Spleen (tissue), 11 donors: Measurements from ENCODE around the gene ARHGEF38. TPM values are rescaled to one million over a fixed set of nuclear protein-coding genes. Genes with fewer than 3 reads are reported as not detected.

Experiments used
- DNase-seq: peaks from one replicate; pipeline ENCODE4 v3.0.0-alpha.2; 2020
- H3K27ac ChIP-seq, 8 donors: fragments of 200-600 bp; sonication (generic) in 7 of 8; 1 replicate in 4 of 8; 2 replicates in 4 of 8; pipeline versions ENCODE4 v1.5.0 to v1.8.0; 2016 to 2021; ENCODE audit warnings: inconsistent platforms in 4 of 8, mild to moderate bottlenecking in 4 of 8, moderate library complexity in 1 of 8
- H3K27me3 ChIP-seq, 7 donors: fragments of 200-600 bp; sonication (generic) in 6 of 7; replicated peaks in 1 of 7; 1 replicate in 4 of 7; 2 replicates in 3 of 7; pipeline versions ENCODE4 v1.5.0 to v1.8.0; 2016 to 2021; ENCODE audit warnings: inconsistent platforms in 3 of 7, mild to moderate bottlenecking in 1 of 7
- H3K36me3 ChIP-seq, 6 donors: fragments of 200-600 bp; sonication (generic) in 5 of 6; 1 replicate in 4 of 6; 2 replicates in 2 of 6; pipeline versions ENCODE4 v1.5.0 to v1.8.0; 2016 to 2021; ENCODE audit warnings: inconsistent platforms in 2 of 6
- H3K4me1 ChIP-seq, 6 donors: fragments of 200-600 bp; sonication (generic) in 5 of 6; 1 replicate in 3 of 6; 2 replicates in 3 of 6; pipeline versions ENCODE4 v1.5.0 to v1.8.0; 2016 to 2021; ENCODE audit warnings: inconsistent platforms in 3 of 6
- H3K4me3 ChIP-seq, 8 donors: fragments of 200-600 bp; sonication (generic) in 7 of 8; 1 replicate in 4 of 8; 2 replicates in 4 of 8; pipeline versions ENCODE4 v1.5.0 to v1.8.0; 2016 to 2021; ENCODE audit warnings: inconsistent platforms in 4 of 8, mild to moderate bottlenecking in 4 of 8, moderate library complexity in 2 of 8
- H3K9me3 ChIP-seq, 8 donors: fragments of 200-600 bp; sonication (generic) in 7 of 8; 1 replicate in 4 of 8; 2 replicates in 4 of 8; pipeline versions ENCODE4 v1.5.0 to v1.8.0; 2016 to 2021; ENCODE audit warnings: inconsistent platforms in 4 of 8
- POLR2A ChIP-seq, 3 donors: fragments of 450-650 bp; IDR thresholded peaks; one replicate each; pipeline ENCODE4 v1.5.1; 2017; ENCODE audit warnings: antibody characterized with exemption in 3 of 3, mild to moderate bottlenecking in 1 of 3
- POLR2AphosphoS5 ChIP-seq, 3 donors: sonication (generic); formaldehyde crosslinking; IDR thresholded peaks; one replicate each; pipeline ENCODE4 v1.5.1; 2017; ENCODE audit warnings: antibody characterized with exemption in 3 of 3
- WGBS, 5 donors: extraction: QIAGEN DNeasy Blood & Tissue Kit in 3 of 5; methylation state at CpG; one replicate each; pipeline versions ENCODE4 v1.1.5 to v1.1.7; 2013 to 2018; 5-methylcytosine and 5-hydroxymethylcytosine counted together
- intact Hi-C: fragments of 100-400 bp; cut with DNase I; formaldehyde crosslinking; loops from one replicate; pipeline ENCODE4 v1.15.0; 2023; ENCODE audit warnings: low total_unique reads
- polyA plus RNA-seq, 3 donors: library from polyadenylated mRNA; stranded (reverse); fragments of 200-250 nt; gene quantifications; one replicate each; pipeline ENCODE4 v1.2.1, GENCODE V29; 2013
- total RNA-seq, 7 donors: library from RNA; depleted of rRNA in 3 of 7; stranded (reverse); fragments of >200 nt in 3 of 7; fragmentation: NEBNext Ultra II Directional in 4 of 7; extraction: Animal tissue kit (Norgen Biotek cat#: 25700) in 4 of 7; gene quantifications; one replicate each; pipeline versions ENCODE4 v1.1.0 to v1.2.1, GENCODE V29; 2016 to 2021
- TF ChIP-seq, protein P1 (sequence below), 11 experiments: fragments of 200-600 bp in 7 of 11; fragments of 450-650 bp in 4 of 11; sonication (generic) in 4 of 11; IDR thresholded peaks in 8 of 11; conservative IDR thresholded peaks in 3 of 11; 1 replicate in 7 of 11; 2 replicates in 4 of 11; pipeline versions ENCODE4 v1.4.0 to v1.8.0; 2016 to 2021; ENCODE audit warnings: antibody characterized with exemption in 11 of 11, inconsistent platforms in 4 of 11, mild to moderate bottlenecking in 1 of 11
- donor health status: healthy with polysubstance abuse.
- donor health status: DM: no; HTN: no; CAD: no; lungs with moderate emphysema.
- donor health status: DM: no; HTN: no; CAD: no.
- donor health status: Bipolar disorder and iron deficiency.
- donor health status: healthy.
- donor health status: DM: no; HTN: no; CAD: no.
- donor health status: DM: yes; HTN: yes; CAD: no.

ARHGEF38 gene
- total and polyA plus RNA-seq, 10 donors: not detected

DNA sequence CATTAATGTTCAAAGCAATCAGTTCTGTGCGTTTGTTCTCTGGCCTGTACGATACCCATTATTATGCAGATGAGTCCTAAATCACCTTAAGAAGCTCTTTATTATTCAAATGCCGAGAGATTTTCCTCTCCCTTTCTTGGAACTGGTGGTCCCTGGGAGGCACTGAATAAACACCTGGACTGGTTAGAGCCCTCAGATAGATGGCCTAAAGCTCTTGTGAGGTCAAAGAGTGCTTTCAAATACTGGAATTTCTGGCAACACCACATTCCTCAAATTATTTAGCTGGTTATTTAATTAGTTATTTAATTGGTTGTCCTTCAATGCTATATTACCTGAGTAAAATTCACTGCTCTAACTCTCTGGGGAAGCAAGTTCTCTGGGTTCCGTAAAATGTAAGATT lies 3.0 kb downstream of the ARHGEF38 start:
- intact Hi-C loops: no loop called here
- DNase-seq: no peak
- TF ChIP-seq POLR2A (IDR thresholded peaks at IDR 0.05) (no peak), POLR2AphosphoS5 (IDR thresholded peaks at IDR 0.05) (no peak)
- TF ChIP-seq, protein P1, sequence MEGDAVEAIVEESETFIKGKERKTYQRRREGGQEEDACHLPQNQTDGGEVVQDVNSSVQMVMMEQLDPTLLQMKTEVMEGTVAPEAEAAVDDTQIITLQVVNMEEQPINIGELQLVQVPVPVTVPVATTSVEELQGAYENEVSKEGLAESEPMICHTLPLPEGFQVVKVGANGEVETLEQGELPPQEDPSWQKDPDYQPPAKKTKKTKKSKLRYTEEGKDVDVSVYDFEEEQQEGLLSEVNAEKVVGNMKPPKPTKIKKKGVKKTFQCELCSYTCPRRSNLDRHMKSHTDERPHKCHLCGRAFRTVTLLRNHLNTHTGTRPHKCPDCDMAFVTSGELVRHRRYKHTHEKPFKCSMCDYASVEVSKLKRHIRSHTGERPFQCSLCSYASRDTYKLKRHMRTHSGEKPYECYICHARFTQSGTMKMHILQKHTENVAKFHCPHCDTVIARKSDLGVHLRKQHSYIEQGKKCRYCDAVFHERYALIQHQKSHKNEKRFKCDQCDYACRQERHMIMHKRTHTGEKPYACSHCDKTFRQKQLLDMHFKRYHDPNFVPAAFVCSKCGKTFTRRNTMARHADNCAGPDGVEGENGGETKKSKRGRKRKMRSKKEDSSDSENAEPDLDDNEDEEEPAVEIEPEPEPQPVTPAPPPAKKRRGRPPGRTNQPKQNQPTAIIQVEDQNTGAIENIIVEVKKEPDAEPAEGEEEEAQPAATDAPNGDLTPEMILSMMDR (IDR thresholded peaks at IDR 0.05 in 8 of 11, conservative IDR thresholded peaks at IDR 0.05 in 3 of 11): no peak
- H3K27ac ChIP-seq: no peak overlapping the region
- H3K4me3 ChIP-seq: no peak overlapping the region
- WGBS, 5 donors: 64 to 78% (median 72%) methylated on average over 4 of the region's 4 CpGs
- H3K36me3 ChIP-seq: no peaks in the 10 kb centered on the region
- no peaks in the 10 kb centered on the region for H3K4me1 ChIP-seq
- peaks cover 0 to 5% (median 0%) of the 10 kb centered on the region in 7 donors for H3K27me3 ChIP-seq
- no peaks in the 10 kb centered on the region for H3K9me3 ChIP-seq

DNA sequence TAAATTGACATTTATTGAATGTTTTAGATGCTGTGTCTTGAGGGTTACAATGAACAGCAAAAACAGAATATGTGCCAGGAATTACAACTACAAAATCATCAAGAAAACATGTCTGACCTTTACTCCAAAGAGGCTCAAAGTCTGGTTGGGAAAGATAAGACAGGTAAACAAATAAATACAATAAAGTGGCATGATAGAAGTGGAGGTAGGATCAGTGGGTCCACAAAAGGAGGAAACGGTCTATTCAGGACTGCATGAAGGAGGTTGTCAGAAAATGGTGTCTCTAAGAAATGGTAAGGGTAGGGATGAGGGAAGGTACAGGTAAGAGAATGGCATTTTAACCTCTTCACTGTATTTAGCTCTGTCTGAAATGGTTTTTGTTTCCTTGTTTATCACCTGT lies 3.8 kb downstream of the ARHGEF38 start:
- WGBS, 5 donors: 71 to 92% (median 80%) methylated on average over 1 of the region's 1 CpG
- intact Hi-C loops: no loop called here
- no peak for DNase-seq
- TF ChIP-seq POLR2A (IDR thresholded peaks at IDR 0.05) (no peak), POLR2AphosphoS5 (IDR thresholded peaks at IDR 0.05) (no peak)
- TF ChIP-seq, protein P1 (IDR thresholded peaks at IDR 0.05 in 8 of 11, conservative IDR thresholded peaks at IDR 0.05 in 3 of 11): no peak
- H3K27ac ChIP-seq: no peak overlapping the region
- no peak overlapping the region for H3K4me3 ChIP-seq
- H3K27me3 ChIP-seq: peaks cover 0 to 5% (median 0%) of the 10 kb centered on the region in 7 donors
- H3K4me1 ChIP-seq: no peaks in the 10 kb centered on the region
- H3K9me3 ChIP-seq: no peaks in the 10 kb centered on the region
- H3K36me3 ChIP-seq: no peaks in the 10 kb centered on the region

DNA sequence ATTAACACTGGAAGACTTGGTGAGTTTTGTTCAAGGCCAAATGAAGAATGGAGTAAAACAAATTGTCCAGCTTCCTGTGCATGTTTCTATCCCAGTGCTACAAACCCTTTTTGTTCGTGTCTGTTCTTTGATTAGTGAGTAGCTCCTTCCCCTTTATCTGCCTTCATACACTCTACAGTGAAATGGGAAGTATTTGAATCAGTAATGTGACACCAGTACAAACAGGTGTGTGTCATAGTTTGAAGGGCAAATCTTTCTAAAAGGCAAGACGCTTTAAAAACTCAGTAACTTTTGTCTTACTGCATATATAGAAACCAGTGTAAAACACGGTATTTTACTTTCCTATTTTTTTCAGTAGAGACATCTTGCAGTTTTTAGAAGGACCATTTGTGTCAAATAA lies 5.9 kb downstream of the ARHGEF38 start:
- TF ChIP-seq POLR2AphosphoS5 (IDR thresholded peaks at IDR 0.05) (no peak), POLR2A (IDR thresholded peaks at IDR 0.05) (no peak)
- TF ChIP-seq, protein P1 (IDR thresholded peaks at IDR 0.05 in 8 of 11, conservative IDR thresholded peaks at IDR 0.05 in 3 of 11): no peak
- no peaks in the 10 kb centered on the region for H3K9me3 ChIP-seq
- no peak overlapping the region for H3K27ac ChIP-seq
- H3K27me3 ChIP-seq: peaks cover 0 to 5% (median 0%) of the 10 kb centered on the region in 7 donors
- H3K4me3 ChIP-seq: no peak overlapping the region
- WGBS, 5 donors: 45 to 55% (median 49%) methylated on average over 3 of the region's 3 CpGs
- no peak for DNase-seq
- H3K4me1 ChIP-seq: no peaks in the 10 kb centered on the region
- intact Hi-C loops: no loop called here
- H3K36me3 ChIP-seq: no peaks in the 10 kb centered on the region

DNA sequence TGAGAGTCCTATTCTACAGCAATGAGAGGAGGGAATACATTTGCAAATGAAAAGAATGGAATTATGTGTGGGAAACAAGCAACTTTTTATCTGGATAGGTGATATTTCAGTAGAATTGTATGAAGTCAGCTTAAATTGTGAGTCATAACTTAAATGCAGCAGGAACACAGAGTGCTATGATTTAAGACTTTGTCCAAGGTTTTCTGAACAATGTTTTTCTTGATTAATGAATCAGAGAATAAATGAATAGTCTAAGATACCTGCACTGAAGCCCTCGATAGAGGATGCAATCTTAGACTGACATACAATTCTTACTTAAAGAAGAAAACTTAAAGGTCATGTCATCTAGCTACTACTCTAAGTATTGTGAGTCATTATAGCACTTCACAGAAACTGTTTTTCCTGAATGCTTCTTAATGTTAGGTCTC lies 8.0 kb downstream of the ARHGEF38 start:
- 36 to 59% (median 48%) methylated on average over 1 of the region's 1 CpG for WGBS, 5 donors
- TF ChIP-seq, protein P1 (IDR thresholded peaks at IDR 0.05 in 8 of 11, conservative IDR thresholded peaks at IDR 0.05 in 3 of 11): no peak
- TF ChIP-seq POLR2AphosphoS5 (IDR thresholded peaks at IDR 0.05): no peak
- no peak for TF ChIP-seq POLR2A (IDR thresholded peaks at IDR 0.05)
- peaks cover 0 to under 1% (median 0%) of the 10 kb centered on the region in 7 donors for H3K27me3 ChIP-seq
- H3K4me1 ChIP-seq: no peaks in the 10 kb centered on the region
- H3K9me3 ChIP-seq: no peaks in the 10 kb centered on the region
- H3K27ac ChIP-seq: no peak overlapping the region
- no peaks in the 10 kb centered on the region for H3K36me3 ChIP-seq
- no peak overlapping the region for H3K4me3 ChIP-seq
- intact Hi-C loops: no loop called here
- DNase-seq: no peak
